Measurements from ENCODE around the gene SLCO2B1.
"Not testable (repeated sequence)": the region's sequence is repeated elsewhere in the genome, so short reads cannot be mapped to it uniquely, and the experiment has no call there.

Gene SLCO2B1

GRCh38 chr11:75150879-75151278, at the start of gene SLCO2B1:
Gene SLCO2B1, plus strand, starts transcription at chr11:75151107. Its CDS starts 275 bp downstream, at chr11:75151382.
- DNase-seq, result no peak

- no peak for DNase-seq
Measured at GRCh38 chr11:75101424-75102128, 49.3 kb upstream of the SLCO2B1 start.

DNA sequence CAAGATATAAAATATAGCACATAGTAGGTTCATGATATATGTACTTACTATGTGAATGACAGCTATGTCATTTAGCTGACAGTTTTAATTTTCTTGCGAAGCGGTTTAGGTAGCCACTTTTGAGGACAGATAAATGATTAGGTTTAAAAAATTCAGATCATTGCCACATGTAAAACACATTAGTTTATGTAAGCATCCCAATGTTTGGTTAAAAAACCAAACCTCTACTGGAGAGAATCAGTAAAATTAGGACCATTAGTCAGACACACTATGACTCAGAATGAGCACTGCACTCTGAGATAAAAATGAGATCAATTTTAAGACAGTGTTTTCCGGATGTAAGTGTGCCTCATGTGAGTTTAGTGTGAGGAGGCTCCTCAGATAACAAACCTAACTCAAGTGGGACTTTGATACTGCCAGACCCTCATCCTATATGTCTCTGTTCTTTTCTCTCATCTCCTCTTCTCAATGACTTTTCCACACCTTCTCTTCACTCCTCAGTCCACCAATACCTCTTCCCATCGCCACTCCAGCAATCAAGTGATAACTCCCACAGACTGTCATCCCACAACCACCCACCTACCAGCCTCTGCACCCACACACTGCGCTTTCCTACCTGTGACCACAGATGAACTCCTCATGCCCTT, 47.4 kb upstream of the SLCO2B1 start:
- DNase-seq, result no peak

GRCh38 chr11:75105462-75105925, 45.4 kb upstream of the SLCO2B1 start:
- DNase-seq, result no peak

GRCh38 chr11:75105967-75106681, 44.8 kb upstream of the SLCO2B1 start:
- not testable (repeated sequence) for DNase-seq

DNA sequence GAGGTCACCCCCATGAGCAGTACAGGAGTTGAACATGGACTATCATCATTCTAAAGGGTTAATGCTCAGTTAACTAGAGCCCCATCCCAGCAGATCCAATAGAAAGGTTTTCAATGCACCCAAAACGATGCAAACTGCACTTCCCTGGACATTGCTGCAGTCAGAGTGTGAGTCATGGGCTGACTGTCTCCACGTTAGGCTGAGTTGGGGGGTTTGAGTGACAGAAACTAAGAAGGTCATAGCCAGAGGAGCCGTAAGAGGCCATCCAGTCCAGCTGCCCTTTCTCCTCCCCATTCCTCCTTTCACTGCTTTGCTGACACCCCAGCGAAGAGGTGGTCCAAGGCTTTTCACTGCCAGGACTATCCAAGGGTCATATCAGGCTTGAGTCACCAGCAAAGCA, 43.7 kb upstream of the SLCO2B1 start:
- no peak for DNase-seq

- no peak for DNase-seq
Measured at GRCh38 chr11:75112200-75112599, 38.7 kb upstream of the SLCO2B1 start.

GRCh38 chr11:75113030-75113429, 37.9 kb upstream of the SLCO2B1 start:
- DNase-seq, result no peak

- DNase-seq, result no peak
Measured at GRCh38 chr11:75114465-75114864, 36.4 kb upstream of the SLCO2B1 start.

- no peak for DNase-seq
Measured at GRCh38 chr11:75118577-75118976, 32.3 kb upstream of the SLCO2B1 start.

GRCh38 chr11:75126564-75126963, 24.3 kb upstream of the SLCO2B1 start:
- DNase-seq, result no peak

GRCh38 chr11:75132080-75132479, 18.8 kb upstream of the SLCO2B1 start:
- no peak for DNase-seq

DNA sequence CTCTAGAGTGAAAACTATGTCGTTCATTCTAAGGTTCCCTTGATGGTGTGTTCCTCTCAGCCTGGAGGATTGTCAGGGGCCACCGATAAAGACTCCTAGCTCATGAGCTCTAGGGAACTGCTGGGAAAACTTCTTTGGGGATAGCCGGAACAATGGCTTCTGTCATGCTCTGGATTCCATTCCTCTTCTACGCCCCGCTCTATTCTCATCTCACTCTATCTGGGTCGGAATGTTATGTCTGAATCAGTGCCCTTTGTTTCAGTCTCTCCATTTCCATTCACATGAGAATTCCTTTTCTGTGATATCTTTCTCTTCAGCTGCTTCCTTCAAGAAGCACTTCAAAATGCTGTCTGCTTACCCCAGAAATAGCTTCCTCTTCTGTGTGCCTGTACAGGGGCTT, 16.9 kb upstream of the SLCO2B1 start:
- no peak for DNase-seq

- no peak for DNase-seq
Measured at GRCh38 chr11:75135021-75135650, 15.8 kb upstream of the SLCO2B1 start.

DNA sequence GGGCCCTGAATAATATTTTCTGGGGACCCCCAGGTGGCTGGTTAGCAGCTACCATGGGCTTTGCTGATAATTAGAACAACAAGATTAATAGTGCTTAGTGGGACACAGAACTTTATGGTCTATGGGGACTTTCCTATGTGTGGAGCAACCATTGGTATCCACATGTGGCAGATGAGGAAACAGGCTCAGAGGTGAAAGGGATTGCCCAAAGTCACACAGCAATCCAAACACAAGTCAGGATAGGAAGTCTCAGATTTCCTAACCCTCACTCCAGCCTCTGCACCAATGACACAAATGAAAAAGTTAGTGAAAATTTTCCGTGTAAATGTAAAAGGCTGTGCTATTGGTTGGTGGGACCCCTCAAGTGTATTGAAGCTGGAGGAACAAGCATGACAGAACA, 15.3 kb upstream of the SLCO2B1 start:
- DNase-seq, result no peak

DNA sequence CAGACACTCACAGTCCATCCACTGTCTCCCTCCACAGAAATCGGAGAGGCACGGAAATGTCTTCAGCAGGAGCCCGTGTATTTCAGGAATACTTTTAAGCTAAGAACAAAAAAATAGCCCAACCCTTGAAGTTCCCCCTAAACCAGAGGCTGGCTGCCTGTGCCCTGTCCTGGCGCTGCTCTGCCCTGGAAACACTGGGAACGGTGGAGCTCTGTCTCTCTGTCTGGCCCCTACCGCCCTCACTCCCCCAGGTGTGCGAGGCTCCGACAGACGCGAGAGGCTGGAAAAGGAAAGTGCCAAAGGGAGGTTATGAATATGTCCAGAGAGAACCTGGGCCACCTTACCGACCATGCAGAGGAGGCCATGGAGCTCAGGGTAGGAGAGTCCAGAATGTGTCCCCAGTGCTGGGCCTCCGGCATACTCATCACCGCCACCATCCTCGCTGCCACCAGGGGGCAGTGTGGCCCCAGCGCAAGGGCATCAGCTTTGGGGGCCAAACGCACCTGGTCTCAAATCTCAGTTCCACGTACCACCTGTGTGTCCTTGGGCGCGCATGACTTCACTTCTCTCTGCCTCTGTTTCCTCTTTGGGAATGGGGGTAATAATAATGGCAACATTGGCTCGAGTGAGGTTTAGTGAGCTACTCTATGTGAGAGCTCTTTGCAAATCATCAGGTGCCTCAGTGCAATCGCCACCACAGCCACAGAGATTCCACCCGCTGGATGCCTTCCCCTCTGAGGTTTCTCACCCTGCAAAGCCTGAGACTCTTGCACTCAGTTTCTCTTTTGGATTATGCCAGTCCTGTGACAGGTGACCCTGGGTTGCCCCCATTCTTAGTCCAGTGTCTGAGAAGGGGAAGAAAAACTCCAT, 10.4 kb upstream of the SLCO2B1 start:
- DNase-seq, result peak; percentile 78

GRCh38 chr11:75141166-75141565, 9.7 kb upstream of the SLCO2B1 start:
- no peak for DNase-seq

GRCh38 chr11:75142714-75143419, 8.0 kb upstream of the SLCO2B1 start:
- DNase-seq, result peak; percentile 75

DNA sequence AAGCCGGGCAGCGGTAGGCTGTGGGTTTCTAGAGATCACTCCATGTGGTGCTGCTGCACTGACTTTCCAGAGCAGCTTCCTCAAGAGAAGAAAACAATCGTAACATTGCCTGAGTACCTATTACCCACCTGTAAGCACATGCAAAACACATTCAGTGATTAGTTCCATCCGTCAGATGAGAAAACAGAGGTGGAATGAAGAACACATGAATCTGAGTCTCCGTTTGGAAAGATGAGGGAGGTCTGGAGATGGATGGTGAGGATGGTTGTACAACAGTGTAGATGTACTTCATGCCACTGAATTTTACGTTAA, 7.5 kb upstream of the SLCO2B1 start:
- DNase-seq, result no peak

DNA sequence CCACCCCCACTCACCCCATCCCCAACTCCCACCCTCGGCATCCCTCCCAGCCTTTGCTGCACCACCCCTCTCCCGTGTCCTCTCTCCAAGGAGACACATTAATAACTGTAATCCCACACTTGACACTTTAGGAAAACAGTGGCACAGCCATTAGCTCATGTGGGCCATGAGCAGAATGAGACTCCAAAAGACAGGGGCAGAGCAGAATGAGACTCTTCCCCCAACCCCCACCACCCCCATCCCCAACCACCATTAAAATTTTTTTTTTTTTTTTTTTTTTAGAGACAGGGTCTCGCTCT, 6.2 kb upstream of the SLCO2B1 start:
- DNase-seq, result no peak

- DNase-seq, result no peak
Measured at GRCh38 chr11:75145196-75145971, 5.5 kb upstream of the SLCO2B1 start.
